Endometrial microvascular endothelial cells (primary cell): ENCODE measurements around the gene RSPO3. TPM values are rescaled to one million over a fixed set of nuclear protein-coding genes. Genes with fewer than 3 reads are reported as not detected.

ENCODE experiments used
- in situ Hi-C: cut with HindIII; loops from 2 replicates; pipeline ENCODE4 v1.10.0; 2017; ENCODE audit warnings: low sequenced_read_pairs, low pct_unique_long_range_greater_than_20kb; ENCODE audit errors: inconsistent ontology term
- total RNA-seq: library from RNA; depleted of rRNA; stranded (reverse); fragments of >200 nt; gene quantifications from one replicate; pipeline ENCODE4 v1.2.3, GENCODE V29; 2015; ENCODE audit errors: inconsistent ontology term

The RSPO3 gene
- total RNA-seq, 1 donor from 2014 or later, result 0.37 TPM

DNA sequence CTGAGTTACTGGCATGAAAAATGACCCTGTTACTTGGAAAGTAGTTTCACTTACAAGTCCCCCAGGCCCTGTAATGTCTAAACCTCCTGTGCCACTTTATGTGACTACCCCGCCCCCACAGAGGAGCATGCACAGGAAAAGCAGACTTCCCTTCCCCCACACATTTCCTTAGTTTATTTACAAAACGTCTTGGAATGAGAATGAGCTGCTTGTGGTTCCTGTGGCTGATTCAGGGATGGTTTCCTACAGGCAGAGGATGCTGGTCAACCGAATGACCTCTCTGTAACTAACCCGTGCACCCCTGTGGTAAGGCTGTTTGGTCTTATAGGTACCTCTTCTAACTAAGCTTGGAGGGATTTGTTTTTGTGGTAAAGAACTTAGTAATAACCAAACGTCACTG lies 28.5 kb downstream of the RSPO3 start:
- in situ Hi-C loops, result no loop called here

DNA sequence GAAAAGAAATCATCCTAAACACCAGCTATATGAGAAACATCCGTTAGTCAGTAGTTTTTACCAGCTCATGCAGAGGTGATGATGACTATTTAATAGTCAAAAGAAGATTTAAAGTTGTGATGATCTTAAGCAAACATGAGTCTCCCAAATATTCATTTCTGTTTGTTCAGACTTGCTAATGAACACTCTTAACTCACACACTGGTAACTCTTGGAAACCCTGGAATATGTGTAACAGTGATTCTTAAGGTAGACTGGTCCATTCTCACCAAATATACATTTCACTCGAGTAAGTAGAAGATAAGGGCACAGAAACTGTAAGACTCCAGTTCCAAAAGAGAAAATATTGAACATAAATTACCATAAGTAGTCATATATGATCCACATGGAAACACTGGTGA lies 29.1 kb downstream of the RSPO3 start:
- in situ Hi-C loops, result no loop called here

DNA sequence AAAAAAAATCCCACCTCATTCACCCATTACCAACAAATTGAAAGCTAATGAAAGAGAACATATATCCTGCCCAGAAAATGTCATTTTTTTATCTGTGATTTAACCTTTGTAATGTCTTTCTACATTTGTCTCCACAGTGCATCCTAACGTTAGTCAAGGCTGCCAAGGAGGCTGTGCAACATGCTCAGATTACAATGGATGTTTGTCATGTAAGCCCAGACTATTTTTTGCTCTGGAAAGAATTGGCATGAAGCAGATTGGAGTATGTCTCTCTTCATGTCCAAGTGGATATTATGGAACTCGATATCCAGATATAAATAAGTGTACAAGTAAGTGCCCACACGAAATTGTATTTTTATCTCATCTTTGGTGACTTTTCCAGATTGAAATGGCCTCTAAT lies 30.0 kb downstream of the RSPO3 start:
- in situ Hi-C loops, result no loop called here

DNA sequence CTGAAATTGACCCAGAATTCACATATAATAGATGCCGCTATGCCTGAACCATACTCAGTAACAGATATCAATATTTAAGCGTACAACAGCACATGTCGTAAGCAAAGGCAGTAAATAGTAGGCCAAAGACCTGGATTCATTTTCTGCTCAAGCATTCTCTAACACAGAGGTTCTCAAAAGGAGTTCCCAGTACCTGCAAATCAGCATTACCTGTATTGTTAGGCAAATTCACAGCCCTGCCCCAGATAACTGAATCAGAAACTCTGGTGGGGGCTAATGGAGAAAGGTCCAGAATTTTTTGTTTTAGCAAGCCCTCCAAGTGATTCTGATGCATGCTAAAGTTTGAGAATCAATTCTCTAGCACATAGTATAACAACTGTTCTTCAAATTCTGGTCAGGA lies 36.0 kb downstream of the RSPO3 start:
- in situ Hi-C loops, result no loop called here

DNA sequence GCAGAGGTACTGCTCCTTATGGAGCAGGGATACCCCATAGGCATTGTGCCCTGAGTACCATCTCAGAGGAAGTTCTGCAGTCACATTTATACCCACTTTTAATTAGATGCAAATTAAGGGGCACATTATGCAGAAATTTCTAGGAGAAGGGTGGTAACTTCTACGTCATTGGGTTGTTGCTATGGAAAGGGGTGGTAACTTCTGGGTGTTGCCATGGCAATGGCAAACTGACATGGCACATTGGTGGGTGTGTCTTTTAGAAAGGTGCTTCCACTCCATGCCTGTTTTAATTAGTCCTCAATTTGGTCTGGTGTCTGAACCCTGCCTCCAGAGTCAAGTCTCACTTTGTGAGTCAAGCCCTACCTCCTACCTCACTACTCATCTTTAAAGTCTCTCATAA lies 42.0 kb downstream of the RSPO3 start:
- in situ Hi-C loops, result no loop called here

DNA sequence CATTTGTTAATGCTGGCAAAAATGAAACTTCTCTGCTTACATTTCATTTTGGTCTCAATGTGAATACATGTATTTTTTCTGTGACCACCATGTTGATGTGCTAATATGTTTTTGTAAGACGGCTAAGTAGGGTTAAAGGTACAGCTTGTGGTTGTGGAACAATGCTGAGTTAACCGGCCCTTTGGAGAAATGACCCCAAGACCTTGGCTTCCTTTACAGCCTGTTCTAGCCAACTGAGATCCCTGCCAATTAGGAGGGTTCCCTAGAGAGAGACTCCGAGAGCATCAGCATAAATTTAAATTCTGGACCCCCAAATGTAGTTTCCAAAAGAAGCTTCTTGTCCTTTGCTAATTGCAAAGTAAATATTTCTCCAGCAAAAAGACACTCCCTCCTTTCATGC lies 44.4 kb downstream of the RSPO3 start:
- in situ Hi-C loops, result no loop called here

DNA sequence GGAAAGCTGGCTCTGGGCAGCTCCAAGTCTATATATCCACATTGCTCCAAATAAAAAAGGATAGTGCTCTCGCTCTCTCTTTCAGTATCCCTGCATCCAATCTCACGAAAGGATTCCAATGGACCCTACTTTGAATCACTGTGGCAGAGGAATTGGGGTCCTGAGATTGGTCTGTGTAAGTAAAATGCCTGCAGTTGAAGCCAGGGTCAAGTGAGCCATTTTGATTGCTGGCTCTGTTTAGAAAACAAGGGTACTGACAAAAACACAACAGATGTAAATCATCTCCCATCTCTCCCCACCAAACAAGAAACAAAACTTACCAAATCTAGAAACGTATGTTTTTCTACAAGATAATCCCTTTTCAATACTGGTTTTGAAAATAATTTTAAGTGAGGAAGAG lies 45.6 kb downstream of the RSPO3 start:
- in situ Hi-C loops, result no loop called here

DNA sequence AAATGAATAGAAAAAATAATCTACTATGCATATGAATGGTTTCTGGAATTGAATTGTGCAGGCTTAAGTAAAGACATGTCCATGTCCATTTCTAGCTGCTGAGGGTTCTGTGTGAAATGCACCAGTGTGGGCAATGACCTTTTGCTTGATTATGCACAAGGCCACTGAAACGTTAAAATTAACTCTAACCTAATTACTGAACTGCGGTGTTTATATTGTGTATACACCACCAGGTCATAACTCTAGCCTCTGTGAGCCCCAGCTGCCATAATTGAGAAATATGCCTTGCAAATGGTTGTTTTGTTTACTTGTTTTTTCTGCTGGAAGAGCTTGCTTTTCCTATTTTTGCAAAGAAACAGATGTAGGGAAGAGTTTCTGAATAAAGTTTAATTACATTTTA lies 46.1 kb downstream of the RSPO3 start:
- in situ Hi-C loops, result no loop called here

DNA sequence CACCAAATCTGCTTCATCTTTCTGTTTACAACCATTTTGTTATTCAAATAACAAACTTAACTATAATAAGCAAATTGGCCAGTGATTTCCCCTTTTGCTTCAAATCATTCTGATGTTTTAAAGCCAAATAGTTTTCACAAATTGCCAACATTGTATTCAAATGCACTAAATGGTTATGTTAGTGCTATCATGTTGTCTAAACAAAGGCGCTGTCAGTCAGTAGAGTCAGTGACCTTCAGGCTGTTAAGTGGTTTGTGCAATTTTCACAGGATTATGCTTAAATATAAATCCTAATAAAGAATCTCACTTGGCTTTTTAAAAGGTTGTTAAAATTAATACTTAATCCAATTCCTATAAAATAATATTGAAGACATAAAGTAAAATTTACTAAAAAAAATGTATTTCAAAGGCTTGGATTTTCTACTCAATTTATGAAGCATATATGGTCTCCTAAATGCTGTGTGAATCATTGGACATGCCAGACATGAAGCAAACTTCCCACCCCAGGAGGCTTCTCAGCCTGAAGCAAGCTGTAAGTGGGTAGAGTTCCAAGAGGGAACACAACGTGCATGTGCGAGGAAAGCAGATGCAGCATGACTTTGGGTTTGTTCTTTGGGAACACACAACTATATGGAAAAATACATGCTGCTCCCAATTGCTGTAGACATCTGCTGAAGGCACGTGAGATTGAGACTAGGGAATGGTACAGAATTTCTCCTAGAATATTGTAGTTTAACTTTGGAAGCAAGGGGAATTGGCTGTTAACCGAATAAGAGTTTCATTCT lies 54.9 kb downstream of the RSPO3 start:
- in situ Hi-C loops, result no loop called here

DNA sequence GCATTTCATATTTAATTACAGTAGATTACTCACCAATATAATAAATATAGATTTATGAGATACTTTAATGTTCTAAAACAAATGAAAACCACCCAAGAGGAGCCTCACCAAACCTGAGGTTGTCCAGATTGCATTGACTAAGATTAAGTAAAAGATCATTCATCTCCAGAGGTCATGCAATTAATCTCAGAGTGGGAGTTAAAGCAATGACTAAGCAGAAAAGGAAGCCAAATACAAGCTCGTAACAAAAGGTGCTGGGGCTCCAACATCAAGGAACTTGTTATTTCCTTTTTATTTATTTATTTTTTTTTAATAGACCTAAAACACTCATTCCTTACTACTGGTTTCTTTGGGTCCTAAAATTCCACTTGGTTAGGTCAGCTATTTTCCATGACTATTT lies 57.7 kb downstream of the RSPO3 start:
- in situ Hi-C loops, result no loop called here

DNA sequence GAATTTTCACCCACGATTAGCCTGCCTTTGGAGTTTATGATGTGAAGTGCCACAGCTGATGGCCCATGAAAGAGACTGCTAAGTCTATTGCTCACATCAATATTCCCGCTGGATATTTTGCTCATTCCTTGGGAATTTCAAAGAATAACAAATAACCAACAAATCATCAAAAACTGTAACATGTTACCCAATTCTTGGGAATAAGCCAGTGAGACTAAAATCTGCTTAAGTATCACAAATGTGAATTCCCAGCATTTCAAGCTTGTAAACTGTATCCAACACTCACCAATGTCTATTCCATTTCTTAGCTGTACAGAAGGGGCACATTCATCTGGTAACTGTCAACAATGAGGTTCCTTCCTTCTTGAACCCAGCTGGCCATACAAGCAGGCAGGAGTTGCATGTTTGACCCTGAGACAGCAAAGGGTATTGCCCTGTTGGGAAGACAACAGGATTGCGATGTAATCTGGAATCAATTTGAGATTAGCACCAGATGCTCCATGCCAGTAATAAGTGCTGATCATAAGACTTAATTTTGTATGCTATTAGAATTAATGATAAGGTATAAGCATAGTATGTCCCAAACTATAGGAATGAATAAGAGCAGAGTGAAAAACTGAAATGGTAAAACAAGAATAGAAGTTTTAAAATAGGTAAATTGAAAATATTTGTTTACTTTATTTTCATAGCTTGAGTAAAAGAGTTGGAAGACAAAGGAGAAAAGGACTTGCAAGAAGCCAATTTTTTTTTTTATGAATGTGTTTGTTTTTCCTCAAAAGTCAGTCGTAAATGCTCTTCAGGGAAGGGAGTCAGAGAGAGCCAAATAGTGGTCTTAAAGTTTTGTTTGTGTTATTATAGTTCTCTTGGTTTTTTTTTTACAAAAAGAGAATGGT lies 58.8 kb downstream of the RSPO3 start:
- in situ Hi-C loops, result no loop called here

DNA sequence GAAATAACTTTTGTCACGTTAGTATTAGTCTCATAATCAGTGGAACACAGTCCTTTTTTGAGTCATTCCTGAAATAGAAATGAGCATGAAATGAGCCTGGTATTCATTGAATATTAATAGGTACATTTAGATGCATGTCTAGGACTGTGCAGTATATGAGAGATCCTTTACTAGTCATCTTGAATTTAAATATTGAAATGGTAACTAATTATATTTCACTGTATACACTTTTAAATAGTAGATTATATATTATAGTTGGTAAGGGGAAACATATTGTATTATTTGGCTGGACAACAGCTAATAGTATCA lies 59.4 kb downstream of the RSPO3 start:
- in situ Hi-C loops, result no loop called here

DNA sequence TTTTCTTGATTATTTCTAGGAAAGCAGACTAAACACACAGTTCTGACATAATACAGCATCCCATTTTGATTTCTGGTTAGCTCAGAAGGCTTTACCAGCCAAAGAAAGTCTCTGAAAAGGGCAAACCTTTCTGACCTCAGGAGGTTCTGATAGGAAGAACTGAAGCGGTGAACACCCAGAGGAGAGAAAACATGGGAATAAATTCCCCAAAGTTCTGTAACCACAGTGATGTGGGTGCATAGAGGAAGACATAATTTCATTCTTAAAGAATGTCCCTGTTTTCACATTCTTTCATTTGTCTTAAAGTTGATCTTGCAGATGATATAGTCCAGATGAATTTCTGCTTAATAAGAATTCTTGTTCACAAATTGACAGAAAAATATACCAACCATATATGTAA lies 60.3 kb downstream of the RSPO3 start:
- in situ Hi-C loops, result no loop called here

DNA sequence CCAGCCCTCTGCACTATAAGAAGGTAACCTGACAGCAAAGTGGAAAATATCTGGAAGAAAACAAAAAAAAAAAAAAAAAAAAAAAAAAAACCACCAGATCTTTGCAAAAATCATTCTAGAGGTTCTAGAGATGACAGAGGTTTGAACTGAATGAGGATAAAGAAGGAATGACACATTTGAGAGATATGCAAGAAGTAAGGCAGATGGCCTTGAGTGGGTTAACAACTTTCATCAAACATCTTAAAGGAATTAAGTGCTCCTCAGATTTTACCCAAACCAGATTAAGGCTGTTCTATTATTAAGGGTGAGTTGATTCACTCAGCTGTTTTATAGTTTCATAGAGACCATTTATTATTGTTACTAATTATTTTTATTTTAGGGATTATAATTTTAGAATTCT lies 62.0 kb downstream of the RSPO3 start:
- in situ Hi-C loops, result no loop called here

DNA sequence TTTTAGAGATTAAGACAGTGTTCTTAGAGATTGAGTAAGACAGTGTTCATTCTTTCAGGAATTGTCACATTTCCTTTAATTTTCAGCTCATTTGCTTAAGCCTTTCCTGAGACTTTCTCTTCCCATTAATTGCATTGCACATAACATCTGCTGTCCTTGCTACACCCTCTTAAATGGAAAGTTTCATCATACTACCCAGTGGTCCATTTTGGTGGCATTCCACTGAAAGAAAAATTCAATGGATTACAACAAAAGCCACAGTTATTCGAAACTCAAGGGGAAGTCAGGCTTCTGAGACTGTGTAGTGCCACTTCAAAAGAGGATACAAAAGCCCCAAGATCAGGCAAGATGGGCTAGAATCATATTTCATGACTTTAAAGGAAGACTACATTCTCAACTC lies 64.0 kb downstream of the RSPO3 start:
- in situ Hi-C loops, result no loop called here

DNA sequence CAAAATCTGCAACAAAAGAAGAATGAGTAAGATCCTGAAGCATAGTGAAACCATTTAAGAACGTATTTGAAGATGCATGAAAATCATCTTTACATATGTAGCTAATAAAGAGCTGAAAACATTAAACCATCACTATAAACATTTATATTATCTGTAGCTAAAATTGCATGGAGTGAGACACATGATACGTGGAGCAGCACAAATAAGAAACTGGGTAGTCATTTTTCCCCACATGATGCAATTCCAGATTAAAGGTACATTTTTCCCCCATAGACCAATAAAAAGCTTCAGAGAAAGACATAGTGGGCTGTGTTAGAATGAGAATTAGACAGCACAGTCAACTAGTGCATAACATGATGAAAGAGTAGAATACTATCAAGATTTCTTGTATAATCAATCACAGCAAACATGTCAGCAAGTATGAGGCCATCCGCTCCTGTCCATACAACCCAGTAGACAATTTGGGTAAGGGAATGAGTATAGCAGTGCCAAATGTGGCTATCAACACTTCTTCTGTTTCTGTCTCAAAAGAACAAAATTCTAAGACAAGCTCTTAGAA lies 67.0 kb downstream of the RSPO3 start:
- in situ Hi-C loops, result no loop called here

DNA sequence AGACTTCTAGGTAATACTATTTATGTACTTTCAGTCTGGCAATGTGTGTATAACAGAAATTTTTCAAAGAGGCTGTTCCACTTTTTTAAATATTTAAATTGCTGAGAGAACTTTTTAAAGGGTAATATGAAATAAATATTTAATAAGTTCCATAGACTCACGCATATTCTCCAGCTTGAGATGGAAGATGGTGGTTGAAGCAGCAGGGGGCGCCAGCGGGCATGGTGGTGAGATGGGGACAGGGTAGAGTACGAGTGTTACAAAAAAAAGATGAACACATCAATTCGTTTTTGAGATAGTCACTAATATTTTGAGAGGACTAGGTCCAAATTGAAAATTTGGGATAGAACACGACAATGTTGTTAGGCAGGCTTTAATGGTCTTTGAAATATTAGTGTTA lies 68.4 kb downstream of the RSPO3 start:
- in situ Hi-C loops, result no loop called here

DNA sequence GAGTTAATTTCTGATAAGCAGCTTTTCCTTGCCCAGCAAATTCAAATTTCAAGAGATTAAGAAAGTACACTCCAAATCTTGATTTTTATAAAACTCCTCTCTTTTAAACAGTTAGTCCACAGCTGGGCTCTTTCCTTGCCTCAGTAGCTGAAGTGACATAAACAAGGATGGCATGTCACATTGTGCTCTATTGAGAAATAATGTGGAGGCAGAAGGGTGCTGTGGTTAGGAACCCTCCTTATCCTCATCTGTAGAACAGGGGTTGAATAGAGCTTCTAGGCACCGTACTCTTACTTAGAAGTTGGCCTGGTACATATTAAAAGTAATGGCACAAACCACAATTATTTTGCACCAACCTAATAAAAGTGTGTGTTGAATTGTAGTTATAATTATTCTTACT lies 70.3 kb downstream of the RSPO3 start:
- in situ Hi-C loops, result no loop called here

DNA sequence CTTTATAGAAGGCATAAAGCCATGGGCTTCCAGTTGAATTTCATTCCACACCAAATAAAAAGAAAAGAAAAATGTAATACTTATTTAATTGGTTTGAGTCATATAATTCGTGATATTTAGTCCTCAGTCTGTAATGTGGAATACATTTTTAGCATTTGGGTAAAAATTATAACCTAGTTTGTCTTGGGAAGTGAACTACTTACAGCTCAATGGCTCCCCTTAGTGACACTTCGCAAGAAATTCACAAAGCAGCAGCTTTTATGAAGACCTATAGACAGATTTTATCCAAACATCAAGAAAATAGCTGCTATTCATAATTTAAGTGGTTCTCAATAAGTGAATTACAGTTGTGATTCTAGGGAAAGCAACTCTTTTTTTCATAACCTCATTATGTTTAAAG lies 72.1 kb downstream of the RSPO3 start:
- in situ Hi-C loops, result no loop called here

DNA sequence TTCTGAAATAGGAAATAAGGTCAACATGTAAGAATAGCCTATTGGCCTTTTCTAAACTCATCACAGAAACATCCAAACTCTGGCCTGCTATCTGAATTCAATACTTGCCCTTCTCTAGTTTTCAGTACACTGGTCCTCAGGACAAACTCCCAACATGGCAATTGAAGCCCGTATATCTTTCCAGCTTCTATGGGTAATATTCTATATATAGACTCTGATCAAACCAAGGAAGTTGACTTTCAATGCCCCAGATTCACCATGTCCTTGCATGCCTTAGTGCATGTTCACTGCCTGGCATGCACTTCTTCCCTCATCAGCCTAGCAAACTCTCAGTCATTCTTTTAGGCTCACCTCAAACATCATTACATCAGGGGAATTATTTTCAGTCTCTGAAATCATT lies 73.2 kb downstream of the RSPO3 start:
- in situ Hi-C loops, result no loop called here
